Natural killer cell (primary cell): ENCODE data around the gene IFI27. TPM values are rescaled to one million over a fixed set of nuclear protein-coding genes. Genes with fewer than 3 reads are reported as not detected.

ENCODE experiments used
- ATAC-seq, 3 donors: fragments of 150-1000 bp in 2 of 3; fragments of 200-7000 bp in 1 of 3; cut with Tn5 transposase; 1 replicate in 1 of 3; 2 replicates in 2 of 3; pipeline ENCODE4 v1.10.0; 2021; ENCODE audit warnings: mild to moderate bottlenecking in 2 of 3, moderate library complexity in 2 of 3
- DNase-seq, 2 donors: peaks; one replicate each; pipeline versions ENCODE4 v3.0.0 to v3.0.0-alpha.2; 2013 to 2021; ENCODE audit warnings: mixed read lengths in 1 of 2
- H3K27ac ChIP-seq: one replicate; pipeline ENCODE4 v1.5.1; 2013; ENCODE audit warnings: mild to moderate bottlenecking, low read length
- H3K27me3 ChIP-seq: one replicate; pipeline ENCODE4 v1.6.1; 2013; ENCODE audit warnings: low read length; ENCODE audit not compliant: control insufficient read depth, insufficient read depth
- H3K36me3 ChIP-seq: one replicate; pipeline ENCODE4 v1.6.1; 2013; ENCODE audit warnings: low read length; ENCODE audit not compliant: control insufficient read depth, insufficient read depth
- H3K4me1 ChIP-seq: one replicate; pipeline ENCODE4 v1.6.1; 2013; ENCODE audit warnings: low read length; ENCODE audit not compliant: control insufficient read depth, insufficient read depth
- H3K4me3 ChIP-seq: one replicate; pipeline ENCODE4 v1.5.1; 2013; ENCODE audit warnings: low read length
- H3K9me3 ChIP-seq: one replicate; pipeline ENCODE4 v1.6.1; 2013; ENCODE audit warnings: low read length; ENCODE audit not compliant: control insufficient read depth, insufficient read depth
- H3K27ac Mint-ChIP-seq, 2 donors: one replicate each; pipeline ENCODE4 v1.8.0; 2022; ENCODE audit warnings: mild to moderate bottlenecking in 2 of 2, mixed read lengths in 2 of 2, moderate library complexity in 1 of 2
- H3K27me3 Mint-ChIP-seq, 2 donors: one replicate each; pipeline ENCODE4 v1.8.0; 2022; ENCODE audit warnings: low read depth in 2 of 2, mixed read lengths in 2 of 2
- H3K36me3 Mint-ChIP-seq: one replicate; pipeline ENCODE4 v1.8.0; 2022; ENCODE audit warnings: mixed read lengths
- H3K4me1 Mint-ChIP-seq, 2 donors: one replicate each; pipeline ENCODE4 v1.8.0; 2022; ENCODE audit warnings: mixed read lengths in 2 of 2
- H3K4me3 Mint-ChIP-seq: one replicate; pipeline ENCODE4 v1.8.0; 2022; ENCODE audit warnings: mild to moderate bottlenecking, moderate library complexity, mixed read lengths
- H3K9me3 Mint-ChIP-seq, 2 donors: one replicate each; pipeline ENCODE4 v1.8.0; 2022; ENCODE audit warnings: mixed read lengths in 2 of 2
- WGBS: methylation state at CpG from one replicate; pipeline ENCODE4 v1.1.7; 2013; ENCODE audit warnings: missing lambda C conversion rate; ENCODE audit not compliant: insufficient coverage; 5-methylcytosine and 5-hydroxymethylcytosine counted together
- intact Hi-C: fragments of 100-400 bp; cut with micrococcal nuclease; formaldehyde crosslinking; loops from one replicate; pipeline ENCODE4 v1.14.2; 2022
- total RNA-seq, 4 donors: library from RNA; stranded (reverse); fragments of 120-200 nt in 1 of 4; gene quantifications; one replicate each; pipeline versions ENCODE4 v1.2.3 to v1.2.4, GENCODE V29; 2013 to 2022
- TF ChIP-seq, protein P1 (sequence below): fragments of 200-600 bp; IDR thresholded peaks from one replicate; pipeline ENCODE4 v1.8.0; 2022; ENCODE audit warnings: antibody characterized with exemption

IFI27 gene
- total RNA-seq, 3 donors from 2014 or later (not counting 1 experiment from before 2014, with no cell fraction given), result 0.47 to 1.3 (median 0.52) TPM

DNA sequence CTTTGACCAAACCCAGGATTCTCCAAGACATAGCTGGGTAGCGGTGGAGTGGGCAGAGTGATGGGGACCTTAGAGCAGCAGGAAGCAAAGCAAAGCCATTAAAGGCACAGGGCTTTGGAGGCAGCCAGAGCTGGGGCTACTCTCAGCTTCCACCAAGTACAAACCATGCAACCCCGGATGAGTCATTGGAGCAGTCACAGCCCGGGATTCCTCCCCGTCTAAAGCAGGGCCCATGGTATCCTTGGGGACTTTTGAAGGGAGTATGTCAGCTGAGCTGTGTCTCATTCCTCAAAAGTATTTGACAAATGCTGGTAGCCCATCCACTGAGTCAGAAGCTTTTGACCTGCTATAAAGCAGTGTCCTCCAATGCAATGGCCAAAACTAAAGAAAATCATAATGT lies 9.7 kb upstream of the IFI27 start:
- WGBS, result 94% methylated on average over 4 of the region's 4 CpGs
- no peak overlapping the region for H3K27ac Mint-ChIP-seq
- H3K27ac ChIP-seq, result no peak overlapping the region
- no peak overlapping the region for H3K4me3 Mint-ChIP-seq
- DNase-seq (no peak), ATAC-seq (no peak)
- no peaks in the 10 kb centered on the region for H3K36me3 ChIP-seq
- no peaks in the 10 kb centered on the region for H3K9me3 ChIP-seq
- H3K4me1 ChIP-seq, result no peaks in the 10 kb centered on the region
- no peaks in the 10 kb centered on the region for H3K9me3 Mint-ChIP-seq
- H3K36me3 Mint-ChIP-seq, result no peaks in the 10 kb centered on the region
- H3K4me3 ChIP-seq, result no peak overlapping the region
- H3K27me3 ChIP-seq, result no peaks in the 10 kb centered on the region
- no peaks in the 10 kb centered on the region for H3K27me3 Mint-ChIP-seq
- H3K4me1 Mint-ChIP-seq, result no peaks in the 10 kb centered on the region
- TF ChIP-seq, protein P1, sequence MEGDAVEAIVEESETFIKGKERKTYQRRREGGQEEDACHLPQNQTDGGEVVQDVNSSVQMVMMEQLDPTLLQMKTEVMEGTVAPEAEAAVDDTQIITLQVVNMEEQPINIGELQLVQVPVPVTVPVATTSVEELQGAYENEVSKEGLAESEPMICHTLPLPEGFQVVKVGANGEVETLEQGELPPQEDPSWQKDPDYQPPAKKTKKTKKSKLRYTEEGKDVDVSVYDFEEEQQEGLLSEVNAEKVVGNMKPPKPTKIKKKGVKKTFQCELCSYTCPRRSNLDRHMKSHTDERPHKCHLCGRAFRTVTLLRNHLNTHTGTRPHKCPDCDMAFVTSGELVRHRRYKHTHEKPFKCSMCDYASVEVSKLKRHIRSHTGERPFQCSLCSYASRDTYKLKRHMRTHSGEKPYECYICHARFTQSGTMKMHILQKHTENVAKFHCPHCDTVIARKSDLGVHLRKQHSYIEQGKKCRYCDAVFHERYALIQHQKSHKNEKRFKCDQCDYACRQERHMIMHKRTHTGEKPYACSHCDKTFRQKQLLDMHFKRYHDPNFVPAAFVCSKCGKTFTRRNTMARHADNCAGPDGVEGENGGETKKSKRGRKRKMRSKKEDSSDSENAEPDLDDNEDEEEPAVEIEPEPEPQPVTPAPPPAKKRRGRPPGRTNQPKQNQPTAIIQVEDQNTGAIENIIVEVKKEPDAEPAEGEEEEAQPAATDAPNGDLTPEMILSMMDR, result no peak
- intact Hi-C loops, result no loop called here

DNA sequence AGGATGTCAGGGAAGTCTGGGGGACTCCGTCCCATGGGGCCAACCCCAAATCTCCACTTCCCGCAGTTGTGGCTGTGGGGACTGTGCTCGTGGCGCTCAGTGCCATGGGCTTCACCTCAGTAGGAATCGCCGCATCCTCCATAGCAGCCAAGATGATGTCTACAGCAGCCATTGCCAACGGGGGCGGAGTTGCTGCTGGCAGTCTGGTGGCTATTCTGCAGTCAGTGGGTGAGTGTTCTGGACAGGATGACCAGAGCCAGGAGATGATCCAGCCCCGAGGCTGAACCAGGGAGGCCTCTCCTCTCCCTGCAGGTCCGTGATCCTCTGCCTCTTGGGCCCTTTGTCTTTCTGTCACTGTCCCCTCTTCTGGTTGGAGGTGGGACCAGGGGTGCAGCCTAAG lies 8.8 kb upstream of the IFI27 start:
- DNase-seq (no peak), ATAC-seq (no peak)
- WGBS, result 95% methylated on average over 10 of the region's 10 CpGs
- H3K36me3 Mint-ChIP-seq, result no peaks in the 10 kb centered on the region
- H3K27me3 Mint-ChIP-seq, result no peaks in the 10 kb centered on the region
- H3K9me3 Mint-ChIP-seq, result no peaks in the 10 kb centered on the region
- H3K27ac ChIP-seq, result no peak overlapping the region
- TF ChIP-seq, protein P1, result no peak
- H3K4me3 Mint-ChIP-seq, result no peak overlapping the region
- no peak overlapping the region for H3K4me3 ChIP-seq
- H3K9me3 ChIP-seq, result no peaks in the 10 kb centered on the region
- no peak overlapping the region for H3K27ac Mint-ChIP-seq
- no peaks in the 10 kb centered on the region for H3K4me1 Mint-ChIP-seq
- intact Hi-C loops, result no loop called here
- no peaks in the 10 kb centered on the region for H3K27me3 ChIP-seq
- H3K4me1 ChIP-seq, result no peaks in the 10 kb centered on the region
- no peaks in the 10 kb centered on the region for H3K36me3 ChIP-seq

DNA sequence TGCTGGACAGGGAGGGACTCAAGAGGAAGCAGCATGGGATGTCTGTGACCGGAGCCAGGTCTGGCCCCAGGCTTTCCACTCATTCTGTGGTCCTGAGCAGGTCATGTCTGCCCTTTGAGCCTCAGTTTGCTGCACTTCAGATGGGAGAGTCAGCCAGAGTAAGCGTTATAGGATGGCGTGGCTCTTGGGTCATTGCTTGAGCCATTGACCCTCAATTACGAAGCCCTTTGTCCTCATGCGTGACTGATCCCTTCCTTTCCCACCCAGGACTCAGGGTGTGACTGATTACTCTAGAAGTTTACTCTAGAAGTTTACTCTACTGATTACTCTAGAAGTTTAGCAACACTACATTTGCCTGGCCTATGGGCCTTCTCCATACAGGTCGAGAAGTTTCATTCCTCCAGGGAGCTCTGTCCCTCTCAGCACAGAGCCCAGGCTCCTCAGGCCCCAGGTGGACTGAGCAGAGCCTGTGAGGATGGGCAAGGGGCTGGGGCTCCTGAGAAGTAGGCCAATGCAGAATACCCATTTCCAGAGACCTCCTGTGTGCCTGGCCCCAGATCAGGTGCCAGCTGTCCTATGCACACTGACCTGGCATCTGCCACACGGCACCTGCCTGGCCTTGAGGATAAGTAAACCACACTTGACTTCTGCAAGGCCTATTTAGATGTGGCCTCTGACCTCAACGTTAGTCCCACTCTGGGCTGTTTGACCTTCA lies 7.6 kb upstream of the IFI27 start:
- Histone ChIP-seq H3K27ac (no peak overlapping the region), H3K9me3 (no peaks in the 10 kb centered on the region), H3K4me3 (no peak overlapping the region), H3K4me1 (no peaks in the 10 kb centered on the region), H3K27me3 (no peaks in the 10 kb centered on the region), H3K36me3 (no peaks in the 10 kb centered on the region)
- H3K4me3 Mint-ChIP-seq, result no peak overlapping the region
- H3K9me3 Mint-ChIP-seq, result no peaks in the 10 kb centered on the region
- H3K4me1 Mint-ChIP-seq, result no peaks in the 10 kb centered on the region
- ATAC-seq (no peak), DNase-seq (no peak)
- intact Hi-C loops, result no loop called here
- H3K27me3 Mint-ChIP-seq, result no peaks in the 10 kb centered on the region
- TF ChIP-seq, protein P1, result no peak
- H3K27ac Mint-ChIP-seq, result no peak overlapping the region
- H3K36me3 Mint-ChIP-seq, result no peaks in the 10 kb centered on the region
- 91% methylated on average over 8 of the region's 8 CpGs for WGBS
